Astrocyte of the cerebellum (primary cell): Measurements from ENCODE around the gene HDAC4.

Experiments used
- DNase-seq: peaks from one replicate; pipeline ENCODE4 v3.0.0-alpha.2; 2011; ENCODE audit warnings: low read depth
- H3K4me3 ChIP-seq: 2 replicates; pipeline ENCODE4 v1.5.1; 2011; ENCODE audit warnings: mild to moderate bottlenecking, low read depth, low read length, moderate library complexity
- in situ Hi-C: cut with HindIII; loops from 2 replicates; pipeline ENCODE4 v1.10.0; 2017; ENCODE audit warnings: low sequenced_read_pairs
- TF ChIP-seq, protein P1 (sequence below): IDR thresholded peaks from 2 replicates; pipeline ENCODE4 v1.5.1; 2012; ENCODE audit warnings: low read length, low read depth, moderate library complexity, mild to moderate bottlenecking; ENCODE audit errors: missing control alignments

Gene HDAC4

DNA sequence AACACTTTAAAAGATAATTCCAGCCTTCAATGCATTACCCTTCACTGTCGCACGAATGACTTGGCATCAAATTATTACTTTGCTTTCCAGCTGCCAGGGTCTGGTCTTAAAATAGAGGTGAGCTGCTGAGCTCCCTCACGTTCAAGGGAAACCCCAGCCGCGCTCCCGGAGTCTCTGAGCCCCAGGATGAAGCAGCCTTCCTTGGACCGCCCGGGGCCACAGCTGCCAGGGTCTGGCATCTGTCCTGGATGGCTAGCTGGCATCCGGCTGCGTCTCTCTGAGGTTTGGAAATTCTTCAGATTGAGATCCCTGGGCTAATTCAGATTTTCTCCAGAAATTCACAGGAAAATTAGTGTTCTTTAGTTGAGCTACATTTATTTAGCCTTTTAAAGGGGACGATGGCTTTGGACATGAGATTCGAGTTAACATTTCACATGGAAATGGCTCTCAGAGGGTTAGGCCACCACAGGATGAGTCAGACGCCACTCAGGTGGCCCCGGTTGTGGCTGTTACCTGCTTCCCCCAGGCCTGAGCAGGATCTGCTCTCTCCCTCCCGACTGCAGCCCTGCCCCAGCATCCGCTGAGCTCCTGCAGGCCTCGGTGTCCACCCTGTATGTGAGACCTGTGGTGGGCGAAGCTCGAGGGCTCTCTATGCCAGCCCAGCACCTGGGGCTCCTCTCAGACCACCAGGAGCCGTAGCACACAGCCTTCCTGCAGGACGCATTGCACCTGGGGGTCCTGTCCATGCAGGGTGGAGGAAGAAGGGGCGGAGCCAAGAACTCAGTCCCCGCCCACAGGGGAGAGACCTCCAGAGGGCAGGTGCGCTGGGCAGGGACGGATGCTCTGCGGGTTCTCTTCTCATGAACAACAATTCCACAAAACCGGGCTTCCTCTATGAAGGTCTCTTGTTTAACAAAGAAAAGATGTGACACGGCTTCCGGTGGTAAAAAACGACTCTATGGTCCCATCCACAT is 297.4 kb downstream of the HDAC4 start:
- in situ Hi-C loops, result no loop called here
- no peak for DNase-seq
- TF ChIP-seq, protein P1, sequence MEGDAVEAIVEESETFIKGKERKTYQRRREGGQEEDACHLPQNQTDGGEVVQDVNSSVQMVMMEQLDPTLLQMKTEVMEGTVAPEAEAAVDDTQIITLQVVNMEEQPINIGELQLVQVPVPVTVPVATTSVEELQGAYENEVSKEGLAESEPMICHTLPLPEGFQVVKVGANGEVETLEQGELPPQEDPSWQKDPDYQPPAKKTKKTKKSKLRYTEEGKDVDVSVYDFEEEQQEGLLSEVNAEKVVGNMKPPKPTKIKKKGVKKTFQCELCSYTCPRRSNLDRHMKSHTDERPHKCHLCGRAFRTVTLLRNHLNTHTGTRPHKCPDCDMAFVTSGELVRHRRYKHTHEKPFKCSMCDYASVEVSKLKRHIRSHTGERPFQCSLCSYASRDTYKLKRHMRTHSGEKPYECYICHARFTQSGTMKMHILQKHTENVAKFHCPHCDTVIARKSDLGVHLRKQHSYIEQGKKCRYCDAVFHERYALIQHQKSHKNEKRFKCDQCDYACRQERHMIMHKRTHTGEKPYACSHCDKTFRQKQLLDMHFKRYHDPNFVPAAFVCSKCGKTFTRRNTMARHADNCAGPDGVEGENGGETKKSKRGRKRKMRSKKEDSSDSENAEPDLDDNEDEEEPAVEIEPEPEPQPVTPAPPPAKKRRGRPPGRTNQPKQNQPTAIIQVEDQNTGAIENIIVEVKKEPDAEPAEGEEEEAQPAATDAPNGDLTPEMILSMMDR, result no peak

DNA sequence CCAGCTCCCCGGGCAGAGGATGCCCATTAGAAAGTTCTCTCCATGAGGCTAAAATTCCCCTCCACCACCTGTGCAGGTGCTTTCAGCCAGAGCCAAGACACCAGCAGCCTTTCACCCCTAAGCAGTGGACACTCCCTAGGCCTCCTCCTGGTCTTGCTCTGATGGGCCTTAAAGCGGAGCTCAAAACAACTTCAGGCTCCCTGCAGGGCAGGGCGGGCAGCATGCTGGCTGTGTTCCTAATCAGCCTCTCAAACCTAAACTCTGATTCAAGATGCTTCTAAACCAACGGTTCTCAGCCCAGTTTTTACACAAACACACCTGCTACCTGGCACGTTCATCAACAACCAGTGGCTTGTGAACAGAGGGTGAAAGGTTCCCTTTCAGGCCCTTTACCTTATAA is 298.6 kb downstream of the HDAC4 start:
- no peak for DNase-seq
- in situ Hi-C loops, result no loop called here
- TF ChIP-seq, protein P1, result no peak
- H3K4me3 ChIP-seq, result no peak overlapping the region

More for the DNA sequence above, 297.4 kb downstream of the HDAC4 start:
- no peak overlapping the region for H3K4me3 ChIP-seq

DNA sequence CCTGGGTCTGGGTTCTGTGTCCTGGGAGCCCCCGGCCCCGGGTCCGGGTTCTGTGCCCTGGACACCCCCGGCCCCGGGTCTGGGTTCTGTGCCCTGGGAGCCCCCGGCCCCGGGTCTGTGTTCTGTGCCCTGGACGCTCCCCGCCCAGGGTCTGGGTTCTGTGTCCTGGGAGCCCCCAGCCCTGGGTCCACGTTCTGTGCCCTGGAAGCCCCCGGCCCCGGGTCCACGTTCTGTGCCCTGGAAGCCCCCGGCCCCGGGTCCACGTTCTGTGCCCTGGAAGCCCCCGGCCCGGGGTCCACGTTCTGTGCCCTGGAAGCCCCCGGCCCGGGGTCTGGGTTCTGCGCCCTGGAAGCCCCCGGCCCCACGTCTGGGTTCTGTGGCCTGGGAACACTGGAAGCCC is 299.0 kb downstream of the HDAC4 start:
- TF ChIP-seq, protein P1, result no peak
- in situ Hi-C loops, result no loop called here

DNA sequence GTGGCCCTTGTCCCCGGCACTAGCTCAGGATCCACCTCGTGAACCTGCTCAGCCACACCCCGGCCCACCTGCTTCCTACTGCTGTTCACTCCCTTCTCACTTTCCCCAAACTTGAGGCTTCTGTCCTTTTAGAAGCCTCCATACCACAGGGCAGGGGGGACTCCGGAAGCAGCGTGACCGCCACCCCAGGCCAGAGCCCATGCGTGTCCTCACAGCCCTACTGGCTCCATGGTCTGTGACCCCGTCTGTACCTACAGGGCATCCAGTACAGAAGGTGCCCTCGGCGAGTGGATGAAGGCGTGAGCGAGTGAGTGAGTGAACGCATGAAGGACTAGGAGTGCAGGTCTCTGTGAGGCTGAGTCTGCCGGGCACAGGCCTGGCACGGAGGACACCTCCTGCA is 299.7 kb downstream of the HDAC4 start:
- H3K4me3 ChIP-seq, result no peak overlapping the region
- no peak for DNase-seq
- in situ Hi-C loops, result no loop called here
- TF ChIP-seq, protein P1, result no peak

More for the DNA sequence above, 299.0 kb downstream of the HDAC4 start:
- no peak for DNase-seq
- no peak overlapping the region for H3K4me3 ChIP-seq

- no peak for DNase-seq
- in situ Hi-C loops, result no loop called here
- no peak overlapping the region for H3K4me3 ChIP-seq
- TF ChIP-seq, protein P1, result no peak
Measured at GRCh38 chr2:239099474-239099873, 301.3 kb downstream of the HDAC4 start.

GRCh38 chr2:239098288-239098970 is 302.4 kb downstream of the HDAC4 start:
- TF ChIP-seq, protein P1, result no peak

More at GRCh38 chr2:239098288-239098970, 302.4 kb downstream of the HDAC4 start:
- in situ Hi-C loops, result no loop called here
- H3K4me3 ChIP-seq, result no peak overlapping the region
- no peak for DNase-seq
